ENCODE data around the gene CACNA1A.

GRCh38 chr19:13255041-13255718 is 251.1 kb downstream of the CACNA1A start:
- no peak for TF ChIP-seq POLR2AphosphoS5 (IDR thresholded peaks at IDR 0.05; ENCODE audit: low read depth, low read length)
- TF ChIP-seq POLR2A (IDR thresholded peaks at IDR 0.05; ENCODE audit: low read depth, low read length) = no peak
